ENCODE data around the gene PGAM1. TPM values are rescaled to one million over a fixed set of nuclear protein-coding genes. Genes with fewer than 3 reads are reported as not detected.
A peak's percentile ranks its signal among the peaks of the same experiment; 100 is the strongest.

PGAM1 gene
- total RNA-seq, result 100 to 1,000 TPM; 157 to 269 (median 191) TPM

DNA sequence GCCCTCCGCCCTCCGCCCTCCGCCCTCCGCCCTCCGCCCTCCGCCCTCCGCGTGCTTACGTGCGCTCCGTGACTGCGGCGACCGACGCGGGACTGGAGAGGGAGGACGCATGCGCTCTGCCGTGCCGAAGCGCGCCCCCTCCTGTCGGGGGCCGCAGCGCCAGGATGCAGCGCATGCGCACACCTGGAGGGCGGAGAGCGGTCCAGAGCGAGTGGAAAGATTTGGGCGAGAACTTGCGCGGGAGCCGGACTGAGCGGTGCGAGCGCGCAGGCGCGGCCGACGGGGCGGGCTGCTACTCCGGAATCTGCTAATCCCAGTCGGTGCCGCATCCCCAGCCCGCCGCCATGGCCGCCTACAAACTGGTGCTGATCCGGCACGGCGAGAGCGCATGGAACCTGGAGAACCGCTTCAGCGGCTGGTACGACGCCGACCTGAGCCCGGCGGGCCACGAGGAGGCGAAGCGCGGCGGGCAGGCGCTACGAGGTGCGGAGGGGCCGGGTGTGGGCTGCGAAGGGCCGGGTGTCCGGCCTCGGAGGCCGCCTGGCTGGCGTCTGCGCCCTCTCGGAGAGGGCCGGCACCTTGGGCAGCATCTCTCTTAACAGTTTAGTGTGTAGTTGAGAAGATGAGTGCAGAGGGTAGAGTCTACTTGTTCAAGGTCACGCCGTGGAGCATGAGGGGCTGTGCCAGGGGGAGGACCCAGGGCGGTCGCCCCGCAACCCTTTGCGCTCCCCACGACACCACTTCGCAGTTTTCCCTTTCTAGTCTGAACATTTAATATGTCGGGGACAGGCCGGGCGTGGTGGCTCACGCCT is at the start of gene PGAM1:
TSS of gene PGAM1 (plus strand) at position 228 of the 812 bp plus-strand sequence. CDS start at position 345, 117 bp downstream.
- TF ChIP-seq, protein P1, sequence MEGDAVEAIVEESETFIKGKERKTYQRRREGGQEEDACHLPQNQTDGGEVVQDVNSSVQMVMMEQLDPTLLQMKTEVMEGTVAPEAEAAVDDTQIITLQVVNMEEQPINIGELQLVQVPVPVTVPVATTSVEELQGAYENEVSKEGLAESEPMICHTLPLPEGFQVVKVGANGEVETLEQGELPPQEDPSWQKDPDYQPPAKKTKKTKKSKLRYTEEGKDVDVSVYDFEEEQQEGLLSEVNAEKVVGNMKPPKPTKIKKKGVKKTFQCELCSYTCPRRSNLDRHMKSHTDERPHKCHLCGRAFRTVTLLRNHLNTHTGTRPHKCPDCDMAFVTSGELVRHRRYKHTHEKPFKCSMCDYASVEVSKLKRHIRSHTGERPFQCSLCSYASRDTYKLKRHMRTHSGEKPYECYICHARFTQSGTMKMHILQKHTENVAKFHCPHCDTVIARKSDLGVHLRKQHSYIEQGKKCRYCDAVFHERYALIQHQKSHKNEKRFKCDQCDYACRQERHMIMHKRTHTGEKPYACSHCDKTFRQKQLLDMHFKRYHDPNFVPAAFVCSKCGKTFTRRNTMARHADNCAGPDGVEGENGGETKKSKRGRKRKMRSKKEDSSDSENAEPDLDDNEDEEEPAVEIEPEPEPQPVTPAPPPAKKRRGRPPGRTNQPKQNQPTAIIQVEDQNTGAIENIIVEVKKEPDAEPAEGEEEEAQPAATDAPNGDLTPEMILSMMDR (IDR thresholded peaks at IDR 0.05), result peak; percentile 9 to 66 (median 46)
- peak in 1 of 2 donors; percentile 89 for TF ChIP-seq POLR2A (IDR thresholded peaks at IDR 0.05)
- intact Hi-C loops (cut with DNase I), result no loop called here
- WGBS, 2 donors, result 1% methylated on average over 29 of the region's 90 CpGs; no CpG with 5 or more reads in 1 of the 2 donors
- Histone ChIP-seq H3K4me1 (peaks cover 16 to 23% of the 10 kb centered on the region in 2 donors), H3K27ac (peak within 1 kb of the TSS; percentile 84 to 88 (median 85)), H3K36me3 (peaks cover 6 to 8% of the 10 kb centered on the region in 2 donors), H3K9me3 (no peaks in the 10 kb centered on the region), H3K4me3 (replicated peaks in 1 of 3) (peak within 1 kb of the TSS; percentile 50 to 77 (median 77)), H3K27me3 (no peaks in the 10 kb centered on the region)
- DNase-seq, result peak; percentile 93 to 94

DNA sequence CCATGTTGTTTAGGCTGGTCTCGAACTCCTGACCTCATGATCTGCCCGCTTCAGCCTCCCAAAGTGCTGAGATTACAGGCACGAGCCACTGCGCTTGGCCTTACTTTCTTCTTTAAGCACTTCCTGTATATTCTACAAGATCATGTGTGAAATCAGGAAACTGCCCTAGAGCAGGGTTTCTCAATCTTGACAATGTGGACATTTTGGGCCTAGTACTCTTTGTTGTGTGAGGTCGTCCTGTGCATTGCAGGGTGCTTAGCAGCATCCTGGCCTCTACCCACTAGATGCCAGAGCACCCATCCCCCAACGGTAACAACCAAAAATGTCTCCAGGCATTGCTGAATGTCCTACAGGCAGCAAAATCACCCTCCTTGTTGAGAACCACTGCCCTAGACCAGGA is 49.6 kb upstream of the PGAM1 start:
- Histone ChIP-seq H3K4me3 (replicated peaks in 1 of 3) (no peak overlapping the region), H3K36me3 (peaks cover 17 to 29% of the 10 kb centered on the region in 2 donors), H3K4me1 (no peaks in the 10 kb centered on the region), H3K27ac (no peak overlapping the region), H3K9me3 (no peaks in the 10 kb centered on the region), H3K27me3 (no peaks in the 10 kb centered on the region)
- intact Hi-C loops (cut with DNase I), result no loop called here
- 92 to 95% methylated on average over 6 of the region's 6 CpGs for WGBS, 2 donors
- DNase-seq, result no peak
- TF ChIP-seq POLR2A (IDR thresholded peaks at IDR 0.05), result no peak
- TF ChIP-seq, protein P1 (IDR thresholded peaks at IDR 0.05), result no peak

DNA sequence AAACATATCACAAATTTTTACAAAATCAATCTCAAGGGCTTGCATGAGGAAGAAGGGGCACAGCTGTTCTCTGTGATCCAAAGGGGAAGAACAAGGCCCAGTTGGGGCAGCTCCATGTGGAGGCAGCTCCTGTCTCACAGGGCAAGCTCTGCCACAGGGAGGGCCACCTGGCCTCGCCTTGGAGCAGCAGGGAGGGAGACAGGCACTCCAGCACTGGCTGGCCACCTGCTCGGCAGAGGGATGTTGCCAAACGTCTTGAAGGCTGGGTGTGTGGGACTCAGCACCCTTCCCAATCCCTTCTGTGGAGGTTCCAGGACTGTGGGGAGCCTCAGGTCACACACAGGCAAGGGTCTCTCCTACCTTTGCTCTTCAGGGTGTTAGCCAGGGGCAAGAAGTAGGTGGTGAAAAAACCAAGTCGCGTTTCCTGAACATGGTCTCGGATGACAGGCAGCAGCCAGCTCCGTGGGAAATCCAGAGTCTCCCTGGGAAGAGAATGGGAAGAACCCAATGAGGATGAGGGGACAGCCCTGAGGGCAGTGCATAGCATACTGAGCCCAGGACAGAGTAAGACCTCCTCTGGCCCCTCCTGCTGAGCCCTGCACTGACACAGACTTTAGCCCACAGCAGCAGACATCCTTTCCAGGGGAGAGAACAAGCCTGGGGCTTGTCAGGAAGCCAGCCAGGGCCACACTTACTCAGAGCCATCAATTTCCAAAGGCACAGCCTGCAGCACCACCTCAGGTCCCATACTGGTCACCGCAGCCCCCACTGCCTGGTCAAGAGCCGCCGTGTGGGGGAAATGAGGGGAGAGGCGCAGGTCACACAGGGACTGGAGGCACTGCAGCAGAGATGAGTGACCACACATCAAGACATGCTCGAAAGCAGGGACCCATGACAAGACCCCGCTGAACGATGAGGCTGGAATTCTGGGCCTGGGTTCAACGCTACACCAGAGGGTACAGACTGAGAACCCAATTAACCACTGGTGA is 46.8 kb upstream of the PGAM1 start:
- H3K4me3 ChIP-seq (replicated peaks in 1 of 3), result no peak overlapping the region
- H3K27me3 ChIP-seq, result no peaks in the 10 kb centered on the region
- intact Hi-C loops (cut with DNase I), result no loop called here
- H3K27ac ChIP-seq, result no peak overlapping the region
- H3K4me1 ChIP-seq, result no peaks in the 10 kb centered on the region
- no peaks in the 10 kb centered on the region for H3K9me3 ChIP-seq
- peaks cover 4 to 17% of the 10 kb centered on the region in 2 donors for H3K36me3 ChIP-seq
- no peak for DNase-seq
- TF ChIP-seq, protein P1 (IDR thresholded peaks at IDR 0.05), result no peak
- TF ChIP-seq POLR2A (IDR thresholded peaks at IDR 0.05), result no peak
- WGBS, 2 donors, result 90 to 93% methylated on average over 14 to 15 of the region's 15 CpGs

DNA sequence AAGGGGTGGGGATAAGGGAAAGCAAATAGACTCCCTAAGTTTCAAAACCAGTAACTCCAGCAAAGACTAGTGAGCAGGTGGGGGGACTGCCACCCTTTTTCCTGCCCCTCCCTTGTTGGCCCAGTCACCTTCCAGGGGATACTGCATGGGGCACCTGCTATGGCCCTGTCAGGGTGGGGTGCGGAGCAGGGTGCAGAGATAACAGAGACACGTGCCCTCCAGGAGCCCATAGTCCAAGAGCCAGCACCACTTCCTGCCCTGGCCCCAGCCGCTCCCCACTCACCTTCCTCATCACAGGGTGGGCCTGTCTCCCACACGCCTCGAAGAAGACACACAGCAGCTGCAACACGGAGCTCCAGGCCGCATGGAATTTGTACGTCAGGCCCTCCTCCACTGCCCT is 45.5 kb upstream of the PGAM1 start:
- TF ChIP-seq, protein P1 (IDR thresholded peaks at IDR 0.05), result no peak
- no peak for TF ChIP-seq POLR2A (IDR thresholded peaks at IDR 0.05)
- 91 to 94% methylated on average over 7 to 8 of the region's 8 CpGs for WGBS, 2 donors
- Histone ChIP-seq H3K9me3 (no peaks in the 10 kb centered on the region), H3K36me3 (peaks cover 4 to 15% of the 10 kb centered on the region in 2 donors), H3K27ac (no peak overlapping the region), H3K4me1 (no peaks in the 10 kb centered on the region), H3K4me3 (replicated peaks in 1 of 3) (no peak overlapping the region), H3K27me3 (no peaks in the 10 kb centered on the region)
- intact Hi-C loops (cut with DNase I), result no loop called here
- no peak for DNase-seq

Measured in thyroid gland (tissue), 4 donors.